H9 (cell line): ENCODE measurements around the gene LILRA6. TPM values are rescaled to one million over a fixed set of nuclear protein-coding genes. Genes with fewer than 3 reads are reported as not detected.
A peak's percentile ranks its signal among the peaks of the same experiment; 100 is the strongest.

Experiments
- DNase-seq: peaks from one replicate; pipeline ENCODE4 v3.0.0-alpha.2; 2017
- H2AFZ ChIP-seq: one replicate; pipeline ENCODE4 v1.6.1; 2013; ENCODE audit warnings: mild to moderate bottlenecking, low read length, control low read depth, moderate library complexity
- H2AK5ac ChIP-seq: 2 replicates; pipeline ENCODE4 v1.6.1; 2013; ENCODE audit warnings: low read length, control low read depth, mixed read lengths; ENCODE audit not compliant: insufficient read length
- H2BK120ac ChIP-seq: one replicate; pipeline ENCODE4 v1.6.1; 2013; ENCODE audit warnings: low read depth, mild to moderate bottlenecking, low read length, control low read depth, inconsistent platforms; ENCODE audit not compliant: poor library complexity, severe bottlenecking
- H2BK12ac ChIP-seq: 2 replicates; pipeline ENCODE4 v1.6.1; 2013; ENCODE audit warnings: low read length, control low read depth, mixed read lengths, low read depth; ENCODE audit not compliant: insufficient read length
- H2BK15ac ChIP-seq: 2 replicates; pipeline ENCODE4 v1.6.1; 2013; ENCODE audit warnings: low read depth, low read length, control low read depth
- H2BK20ac ChIP-seq: one replicate; pipeline ENCODE4 v1.6.1; 2013; ENCODE audit warnings: low read depth, mild to moderate bottlenecking, low read length, control low read depth, inconsistent platforms; ENCODE audit not compliant: poor library complexity, severe bottlenecking
- H2BK5ac ChIP-seq: 2 replicates; pipeline ENCODE4 v1.6.1; 2013; ENCODE audit warnings: low read length, control low read depth, mixed read lengths; ENCODE audit not compliant: insufficient read length
- H3K14ac ChIP-seq: 2 replicates; pipeline ENCODE4 v1.6.1; 2013; ENCODE audit warnings: low read length, control low read depth; ENCODE audit not compliant: insufficient read depth
- H3K18ac ChIP-seq: 2 replicates; pipeline ENCODE4 v1.6.1; 2013; ENCODE audit warnings: low read depth, mild to moderate bottlenecking, mixed read lengths, low read length, control low read depth; ENCODE audit not compliant: insufficient read length
- H3K23ac ChIP-seq: 2 replicates; pipeline ENCODE4 v1.6.1; 2013; ENCODE audit warnings: low read length, control low read depth, mixed read lengths, low read depth; ENCODE audit not compliant: insufficient read length
- H3K23me2 ChIP-seq: 2 replicates; pipeline ENCODE4 v1.6.1; 2013; ENCODE audit warnings: low read depth, mild to moderate bottlenecking, mixed read lengths, low read length, control low read depth; ENCODE audit not compliant: insufficient read length, poor library complexity, severe bottlenecking
- H3K27ac ChIP-seq: 2 replicates; pipeline ENCODE4 v1.5.1; 2013; ENCODE audit warnings: low read length, control low read depth, mixed read lengths, low read depth; ENCODE audit not compliant: insufficient read length
- H3K27me3 ChIP-seq: 2 replicates; pipeline ENCODE4 v1.6.1; 2013; ENCODE audit warnings: low read length, control low read depth, inconsistent platforms; ENCODE audit not compliant: insufficient read depth
- H3K4ac ChIP-seq: 2 replicates; pipeline ENCODE4 v1.6.1; 2013; ENCODE audit warnings: low read depth, mild to moderate bottlenecking, control low read depth, inconsistent platforms, low read length, moderate library complexity
- H3K4me1 ChIP-seq: 2 replicates; pipeline ENCODE4 v1.6.1; 2013; ENCODE audit warnings: low read length, control low read depth, inconsistent platforms; ENCODE audit not compliant: insufficient read depth
- H3K4me2 ChIP-seq: 2 replicates; pipeline ENCODE4 v1.6.1; 2013; ENCODE audit warnings: low read length, control low read depth, mixed read lengths; ENCODE audit not compliant: insufficient read length, insufficient read depth
- H3K56ac ChIP-seq: 2 replicates; pipeline ENCODE4 v1.6.1; 2013; ENCODE audit warnings: low read depth, mild to moderate bottlenecking, mixed read lengths, low read length, control low read depth; ENCODE audit not compliant: insufficient read length
- H3K79me1 ChIP-seq: 2 replicates; pipeline ENCODE4 v1.6.1; 2013; ENCODE audit warnings: low read depth, mild to moderate bottlenecking, moderate library complexity, low read length, control low read depth, inconsistent platforms; ENCODE audit not compliant: insufficient read depth, poor library complexity, severe bottlenecking
- H3K79me2 ChIP-seq: 2 replicates; pipeline ENCODE4 v1.6.1; 2013; ENCODE audit warnings: low read length, control low read depth, inconsistent platforms; ENCODE audit not compliant: insufficient read depth
- H3K9ac ChIP-seq: 2 replicates; pipeline ENCODE4 v1.6.1; 2013; ENCODE audit warnings: low read length, control low read depth, mixed read lengths; ENCODE audit not compliant: insufficient read length; ENCODE audit errors: extremely low read depth
- H3K9me3 ChIP-seq: one replicate; pipeline ENCODE4 v1.6.1; 2013; ENCODE audit warnings: low read depth, low read length, inconsistent platforms; ENCODE audit not compliant: control insufficient read depth
- H3T11ph ChIP-seq: one replicate; pipeline ENCODE4 v1.6.1; 2013; ENCODE audit warnings: mild to moderate bottlenecking, low read length, control low read depth, inconsistent platforms
- H4K20me1 ChIP-seq: one replicate; pipeline ENCODE4 v1.6.1; 2013; ENCODE audit not compliant: control insufficient read depth, insufficient read length, insufficient read depth
- H4K5ac ChIP-seq: 2 replicates; pipeline ENCODE4 v1.6.1; 2013; ENCODE audit warnings: low read depth, mild to moderate bottlenecking, mixed read lengths, low read length, control low read depth; ENCODE audit not compliant: insufficient read length
- H4K8ac ChIP-seq: replicated peaks from 2 replicates; pipeline ENCODE4 v1.6.1; 2013; ENCODE audit warnings: low read length, control low read depth, mixed read lengths, low read depth; ENCODE audit not compliant: insufficient read length
- H4K91ac ChIP-seq: 2 replicates; pipeline ENCODE4 v1.6.1; 2013; ENCODE audit warnings: low read depth, mild to moderate bottlenecking, moderate library complexity, mixed read lengths, low read length, control low read depth; ENCODE audit not compliant: insufficient read length
- H3K27ac Mint-ChIP-seq, 3 experiments: 2 replicates in 2 of 3; 3 replicates in 1 of 3; pipeline ENCODE4 v1.8.0; 2020 to 2021; ENCODE audit warnings: mixed read lengths in 3 of 3, mild to moderate bottlenecking in 1 of 3, moderate library complexity in 1 of 3
- H3K27me3 Mint-ChIP-seq: 2 replicates; pipeline ENCODE4 v1.8.0; 2021; ENCODE audit warnings: low read depth, mild to moderate bottlenecking, moderate library complexity, mixed read lengths
- H3K36me3 Mint-ChIP-seq, 3 experiments: 2 replicates in 2 of 3; 3 replicates in 1 of 3; pipeline ENCODE4 v1.8.0; 2020 to 2021; ENCODE audit warnings: low read depth in 3 of 3, mixed read lengths in 3 of 3; ENCODE audit not compliant: insufficient read depth in 1 of 3
- H3K4me1 Mint-ChIP-seq, 2 experiments: 2 replicates each; pipeline ENCODE4 v1.8.0; 2020; ENCODE audit warnings: mixed read lengths in 2 of 2
- H3K4me3 Mint-ChIP-seq, 2 experiments: 2 replicates in 1 of 2; 3 replicates in 1 of 2; pipeline ENCODE4 v1.8.0; 2020 to 2021; ENCODE audit warnings: mild to moderate bottlenecking in 2 of 2, mixed read lengths in 2 of 2, moderate library complexity in 1 of 2
- H3K9me3 Mint-ChIP-seq, 2 experiments: 2 replicates in 1 of 2; 3 replicates in 1 of 2; pipeline ENCODE4 v1.8.0; 2020; ENCODE audit warnings: mild to moderate bottlenecking in 2 of 2, mixed read lengths in 2 of 2, moderate library complexity in 1 of 2
- CTCF ChIP-seq: fragments of 200-600 bp; sonication (generic); conservative IDR thresholded peaks from 3 replicates; pipeline ENCODE4 v1.8.0; 2021; ENCODE audit warnings: antibody characterized with exemption, mild to moderate bottlenecking
- WGBS: extraction: QIAGEN DNeasy Blood & Tissue Kit; methylation state at CpG from one replicate; pipeline ENCODE4 v1.1.7; 2013; ENCODE audit warnings: missing lambda C conversion rate, low lambda C conversion rate, mixed read lengths; ENCODE audit not compliant: insufficient read length; ENCODE audit errors: extremely low coverage; 5-methylcytosine and 5-hydroxymethylcytosine counted together
- total RNA-seq: library from RNA; stranded (reverse); gene quantifications from 2 replicates; pipeline ENCODE4 v1.2.1, GENCODE V29; 2021

LILRA6 gene
- total RNA-seq, 1 experiment from 2014 or later: not detected

GRCh38 chr19:54253331-54254194 lies 11.0 kb upstream of the LILRA6 start:
- H3T11ph ChIP-seq: no peak overlapping the region
- peak; percentile 19 for DNase-seq

More at GRCh38 chr19:54253331-54254194, 11.0 kb upstream of the LILRA6 start:
- Histone ChIP-seq H3K79me1 (no peaks in the 10 kb centered on the region), H4K91ac (no peak overlapping the region), H3K23ac (no peak overlapping the region), H3K9me3 (no peaks in the 10 kb centered on the region), H2BK12ac (no peak overlapping the region), H2AK5ac (no peak overlapping the region), H2BK120ac (no peak overlapping the region), H3K27me3 (no peaks in the 10 kb centered on the region), H3K9ac (no peak overlapping the region), H3K4me1 (no peaks in the 10 kb centered on the region), H4K5ac (no peak overlapping the region), H3K4me2 (no peak overlapping the region), H3K79me2 (no peaks in the 10 kb centered on the region), H2BK5ac (no peak overlapping the region), H2BK20ac (no peak overlapping the region), H3K56ac (no peak overlapping the region), H2BK15ac (no peak overlapping the region), H3K18ac (no peak overlapping the region), H3K27ac (no peak overlapping the region), H3K23me2 (no peaks in the 10 kb centered on the region), H3K4ac (no peak overlapping the region), H2AFZ (no peak overlapping the region), H3K14ac (no peak overlapping the region), H4K20me1 (no peaks in the 10 kb centered on the region), H4K8ac (no peak overlapping the region)
- TF ChIP-seq CTCF: no peak
- Mint-ChIP-seq H3K4me3 (no peak overlapping the region), H3K27me3 (peaks cover 39% of the 10 kb centered on the region), H3K27ac (no peak overlapping the region), H3K36me3 (no peaks in the 10 kb centered on the region), H3K9me3 (peaks cover 0 to 27% of the 10 kb centered on the region in 2 experiments; a peak in 2 of 5 replicates), H3K4me1 (peaks cover 3 to 6% of the 10 kb centered on the region in 2 experiments; a peak in 3 of 4 replicates)
- WGBS: no CpG with 5 or more reads among the region's 23 CpGs
